Transverse colon (tissue), 4 donors: ENCODE data around the gene DMRT2. TPM values are rescaled to one million over a fixed set of nuclear protein-coding genes. Genes with fewer than 3 reads are reported as not detected.
A peak's percentile ranks its signal among the peaks of the same experiment; 100 is the strongest.

Source experiments
- DNase-seq: peaks from one replicate; pipeline ENCODE4 v3.0.0-alpha.2; 2019
- H3K27ac ChIP-seq, 4 donors: fragments of 200-600 bp; sonication (generic); 2 replicates each; pipeline ENCODE4 v1.5.1; 2016 to 2018; ENCODE audit warnings: inconsistent platforms in 4 of 4
- H3K27me3 ChIP-seq: fragments of 200-600 bp; sonication (generic); 2 replicates; pipeline ENCODE4 v1.5.1; 2017; ENCODE audit warnings: inconsistent platforms
- H3K36me3 ChIP-seq, 4 donors: fragments of 200-600 bp; sonication (generic); 2 replicates each; pipeline ENCODE4 v1.5.1; 2017 to 2019; ENCODE audit warnings: inconsistent platforms in 4 of 4
- H3K4me1 ChIP-seq, 4 donors: fragments of 200-600 bp; sonication (generic); 2 replicates each; pipeline ENCODE4 v1.5.1; 2017 to 2020; ENCODE audit warnings: inconsistent platforms in 4 of 4
- H3K4me3 ChIP-seq, 4 donors: fragments of 200-600 bp; sonication (generic); 1 replicate in 1 of 4; 2 replicates in 3 of 4; pipeline versions ENCODE4 v1.5.1 to v1.6.1; 2017 to 2019; ENCODE audit warnings: inconsistent platforms in 4 of 4
- H3K9me3 ChIP-seq, 2 donors: fragments of 200-600 bp; sonication (generic); 2 replicates each; pipeline ENCODE4 v1.5.1; 2017 to 2019; ENCODE audit warnings: inconsistent platforms in 2 of 2
- EP300 ChIP-seq: sonication (generic); formaldehyde crosslinking; IDR thresholded peaks from one replicate; pipeline ENCODE4 v1.6.1; 2017; ENCODE audit warnings: antibody characterized with exemption, low read depth
- POLR2A ChIP-seq: fragments of 450-650 bp; IDR thresholded peaks from one replicate; pipeline ENCODE4 v1.6.1; 2016; ENCODE audit warnings: antibody characterized with exemption, mild to moderate bottlenecking, moderate library complexity
- POLR2AphosphoS5 ChIP-seq, 3 donors: sonication (generic); formaldehyde crosslinking; IDR thresholded peaks; one replicate each; pipeline ENCODE4 v1.6.1; 2016; ENCODE audit warnings: antibody characterized with exemption in 3 of 3
- WGBS, 2 donors: methylation state at CpG; one replicate each; pipeline ENCODE4 v1.1.5; 2018; ENCODE audit warnings: low coverage in 1 of 2; 5-methylcytosine and 5-hydroxymethylcytosine counted together
- in situ Hi-C, 4 donors: fragments of 200-750 bp; cut with MboI; loops; one replicate each; pipeline versions ENCODE4 v1.15.0 to v1.15.1; 2017; ENCODE audit warnings: low sequenced_read_pairs in 3 of 4, low pct_ligation_motif_present in 1 of 4, low pct_unique_long_range_greater_than_20kb in 1 of 4
- intact Hi-C: fragments of 100-400 bp; cut with DNase I; formaldehyde crosslinking; loops from one replicate; pipeline ENCODE4 v1.15.1; 2023; ENCODE audit warnings: low total_unique reads
- total RNA-seq, 4 donors: library from RNA; depleted of rRNA; stranded (reverse); fragments of >200 nt; gene quantifications; one replicate each; pipeline ENCODE4 v1.1.0, GENCODE V29; 2016
- TF ChIP-seq, protein P1 (sequence below), 5 experiments: fragments of 200-600 bp in 3 of 5; fragments of 450-650 bp in 2 of 5; sonication (generic) in 3 of 5; IDR thresholded peaks; 1 replicate in 2 of 5; 2 replicates in 3 of 5; pipeline ENCODE4 v1.5.1; 2016 to 2017; ENCODE audit warnings: antibody characterized with exemption in 5 of 5, inconsistent platforms in 3 of 5, mild to moderate bottlenecking in 2 of 5, moderate library complexity in 1 of 5

The DMRT2 gene
- total RNA-seq, 4 donors from 2014 or later, result 1.1 to 3.8 (median 2.4) TPM

- Histone ChIP-seq H3K36me3 (no peaks in the 10 kb centered on the region), H3K27ac (no peak overlapping the region), H3K4me3 (no peak overlapping the region), H3K27me3 (no peaks in the 10 kb centered on the region), H3K4me1 (no peaks in the 10 kb centered on the region), H3K9me3 (no peaks in the 10 kb centered on the region)
- intact Hi-C loops, result no loop called here
- DNase-seq, result no peak
- TF ChIP-seq POLR2AphosphoS5 (IDR thresholded peaks at IDR 0.05) (no peak), EP300 (no peak), POLR2A (no peak)
- TF ChIP-seq, protein P1, sequence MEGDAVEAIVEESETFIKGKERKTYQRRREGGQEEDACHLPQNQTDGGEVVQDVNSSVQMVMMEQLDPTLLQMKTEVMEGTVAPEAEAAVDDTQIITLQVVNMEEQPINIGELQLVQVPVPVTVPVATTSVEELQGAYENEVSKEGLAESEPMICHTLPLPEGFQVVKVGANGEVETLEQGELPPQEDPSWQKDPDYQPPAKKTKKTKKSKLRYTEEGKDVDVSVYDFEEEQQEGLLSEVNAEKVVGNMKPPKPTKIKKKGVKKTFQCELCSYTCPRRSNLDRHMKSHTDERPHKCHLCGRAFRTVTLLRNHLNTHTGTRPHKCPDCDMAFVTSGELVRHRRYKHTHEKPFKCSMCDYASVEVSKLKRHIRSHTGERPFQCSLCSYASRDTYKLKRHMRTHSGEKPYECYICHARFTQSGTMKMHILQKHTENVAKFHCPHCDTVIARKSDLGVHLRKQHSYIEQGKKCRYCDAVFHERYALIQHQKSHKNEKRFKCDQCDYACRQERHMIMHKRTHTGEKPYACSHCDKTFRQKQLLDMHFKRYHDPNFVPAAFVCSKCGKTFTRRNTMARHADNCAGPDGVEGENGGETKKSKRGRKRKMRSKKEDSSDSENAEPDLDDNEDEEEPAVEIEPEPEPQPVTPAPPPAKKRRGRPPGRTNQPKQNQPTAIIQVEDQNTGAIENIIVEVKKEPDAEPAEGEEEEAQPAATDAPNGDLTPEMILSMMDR (IDR thresholded peaks at IDR 0.05), result no peak
- in situ Hi-C loops, result loop anchor here in 1 of 4 donors (25.0 kb wide), 1 partner anchor 341 kb away; no protein-coding TSS in a partner anchor
- 78 to 79% methylated on average over 9 of the region's 9 CpGs for WGBS, 2 donors
Measured at GRCh38 chr9:1096155-1096964, 46.2 kb downstream of the DMRT2 start.

DNA sequence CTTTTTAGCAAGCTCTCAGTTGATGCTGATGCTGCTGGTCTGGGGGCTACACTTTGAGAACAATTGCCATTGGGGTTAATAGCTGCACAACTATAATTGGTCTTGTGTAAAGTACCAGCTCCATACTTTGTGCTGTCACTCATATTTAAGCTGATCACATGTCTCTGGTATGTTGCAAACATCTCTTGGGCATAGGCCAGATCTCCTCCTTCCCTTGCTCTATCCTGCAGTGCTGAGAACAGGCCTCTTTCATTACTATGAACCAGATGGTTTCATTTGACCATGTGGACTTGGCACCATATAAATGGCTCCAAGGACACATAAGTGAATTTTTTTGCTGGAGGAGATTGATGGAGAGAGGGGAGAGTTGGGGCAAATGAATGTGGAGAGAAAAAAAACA lies 48.4 kb downstream of the DMRT2 start:
- no peak for DNase-seq
- no peaks in the 10 kb centered on the region for H3K4me1 ChIP-seq
- H3K27ac ChIP-seq, result no peak overlapping the region
- H3K4me3 ChIP-seq, result no peak overlapping the region
- peaks cover 2% of the 10 kb centered on the region for H3K27me3 ChIP-seq
- no peaks in the 10 kb centered on the region for H3K36me3 ChIP-seq
- in situ Hi-C loops, result loop anchor here in 1 of 4 donors (25.0 kb wide), 1 partner anchor 339 kb away; no protein-coding TSS in a partner anchor
- intact Hi-C loops, result no loop called here
- TF ChIP-seq EP300, result no peak
- TF ChIP-seq POLR2AphosphoS5 (IDR thresholded peaks at IDR 0.05), result no peak
- TF ChIP-seq POLR2A, result no peak
- TF ChIP-seq, protein P1 (IDR thresholded peaks at IDR 0.05), result no peak
- no peaks in the 10 kb centered on the region for H3K9me3 ChIP-seq

- intact Hi-C loops (loop anchor here (10.0 kb wide), 1 partner anchor 195 kb away; no protein-coding TSS in a partner anchor), in situ Hi-C loops (loop anchor here in 1 of 4 donors (25.0 kb wide), 1 partner anchor 337 kb away; no protein-coding TSS in a partner anchor)
- Histone ChIP-seq H3K27ac (no peak overlapping the region), H3K36me3 (no peaks in the 10 kb centered on the region), H3K27me3 (peaks cover 2% of the 10 kb centered on the region), H3K4me3 (no peak overlapping the region), H3K4me1 (no peaks in the 10 kb centered on the region), H3K9me3 (no peaks in the 10 kb centered on the region)
- no peak for DNase-seq
- TF ChIP-seq POLR2A, result no peak
- WGBS, 2 donors, result 55 to 60% methylated on average over 1 to 2 of the region's 2 CpGs
Measured at GRCh38 chr9:1100201-1100600, 50.0 kb downstream of the DMRT2 start.

GRCh38 chr9:1100945-1101344 lies 50.8 kb downstream of the DMRT2 start:
- in situ Hi-C loops (loop anchor here in 1 of 4 donors (25.0 kb wide), 1 partner anchor 336 kb away; no protein-coding TSS in a partner anchor), intact Hi-C loops (loop anchor here (10.0 kb wide), 1 partner anchor 194 kb away; no protein-coding TSS in a partner anchor)
- TF ChIP-seq, protein P1 (IDR thresholded peaks at IDR 0.05), result peak; percentile 41 to 63 (median 52)
- TF ChIP-seq EP300, result no peak
- no peak overlapping the region for H3K27ac ChIP-seq
- DNase-seq, result peak; percentile 50
- peaks cover 2% of the 10 kb centered on the region for H3K27me3 ChIP-seq
- H3K9me3 ChIP-seq, result peaks cover 0 to 5% of the 10 kb centered on the region in 2 donors
- 24 to 53% methylated on average over 3 to 10 of the region's 10 CpGs for WGBS, 2 donors
- no peak overlapping the region for H3K4me3 ChIP-seq
- H3K36me3 ChIP-seq, result no peaks in the 10 kb centered on the region
- H3K4me1 ChIP-seq, result no peaks in the 10 kb centered on the region
